ENCODE data around the gene SYNJ2BP. TPM values are rescaled to one million over a fixed set of nuclear protein-coding genes. Genes with fewer than 3 reads are reported as not detected.
A peak's percentile ranks its signal among the peaks of the same experiment; 100 is the strongest.

Gene SYNJ2BP
- total and polyA plus RNA-seq, 2 of the 13 experiments (the other 11 are each of a cell fraction or from before 2014, with no cell fraction given) = 18.1 to 28.6 TPM

- TF ChIP-seq HNF4A (CRISPR knock-in tag; IDR thresholded peaks at IDR 0.05) (0 out of 2 replicates have a peak, but pooled peaks have one; percentile 6), SIX4 (CRISPR knock-in tag; IDR thresholded peaks at IDR 0.05) (0 out of 2 replicates have a peak, but pooled peaks have one; percentile 19), NR1H2 (CRISPR knock-in tag; IDR thresholded peaks at IDR 0.05; ENCODE audit: borderline replicate concordance, low read depth) (no peak)
- CTCF ChIA-PET (ENCODE audit: low intra/inter-chr PET ratio, low total read pairs) = no interaction called here
- intact Hi-C loops (cut with micrococcal nuclease; ENCODE audit: unreplicated experiment) = loop anchor here (5.0 kb wide), 1 partner anchor 173 kb away; no protein-coding TSS in a partner anchor
These were observed 22.1 kb downstream of the SYNJ2BP start for GRCh38 chr14:70394674-70395306.

GRCh38 chr14:70392676-70393075 is 24.2 kb downstream of the SYNJ2BP start:
- no peak overlapping the region for H3K4me2 ChIP-seq (ENCODE audit: low read depth, low read length)
- no peaks in the 10 kb centered on the region for H3K27me3 ChIP-seq (ENCODE audit: control insufficient read depth in 1 of 2, insufficient read depth in 2 of 2, low read length in 2 of 2)
- peaks cover 25% of the 10 kb centered on the region for H3K4me1 ChIP-seq (ENCODE audit: insufficient read depth, low read length)
- ChIA-PET POLR2A (no interaction called here), CTCF (ENCODE audit: low intra/inter-chr PET ratio, low total read pairs) (no interaction called here)
- no peak for FAIRE-seq
- H4K20me1 ChIP-seq (ENCODE audit: insufficient read depth, low read length) = peaks cover 4% of the 10 kb centered on the region; the same call in 1 of the 2 replicates
- ATAC-seq = no peak
- no peak overlapping the region for H3K27ac ChIP-seq (ENCODE audit: extremely low read length, insufficient read depth, low read length)
- intact Hi-C loops (cut with micrococcal nuclease; ENCODE audit: unreplicated experiment) (no loop called here), in situ Hi-C loops (cut with HindIII; ENCODE audit: extremely low pct_ligation_motif_present, low pct_unique_long_range_greater_than_20kb) (no loop called here)
- TF ChIP-seq ZIK1 (CRISPR knock-in tag; IDR thresholded peaks at IDR 0.05; ENCODE audit: borderline replicate concordance, low read depth) = no peak
- no peak for TF ChIP-seq IRF9 (CRISPR knock-in tag; IDR thresholded peaks at IDR 0.05; ENCODE audit: borderline replicate concordance)
- TF ChIP-seq, protein P1, sequence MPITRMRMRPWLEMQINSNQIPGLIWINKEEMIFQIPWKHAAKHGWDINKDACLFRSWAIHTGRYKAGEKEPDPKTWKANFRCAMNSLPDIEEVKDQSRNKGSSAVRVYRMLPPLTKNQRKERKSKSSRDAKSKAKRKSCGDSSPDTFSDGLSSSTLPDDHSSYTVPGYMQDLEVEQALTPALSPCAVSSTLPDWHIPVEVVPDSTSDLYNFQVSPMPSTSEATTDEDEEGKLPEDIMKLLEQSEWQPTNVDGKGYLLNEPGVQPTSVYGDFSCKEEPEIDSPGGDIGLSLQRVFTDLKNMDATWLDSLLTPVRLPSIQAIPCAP (CRISPR knock-in tag; IDR thresholded peaks at IDR 0.05; ENCODE audit: low read depth) = no peak
- no peak for TF ChIP-seq SUZ12 (IDR thresholded peaks at IDR 0.05; ENCODE audit: low read depth, low read length)
- peaks cover 5% of the 10 kb centered on the region in 2 experiments; a peak in 3 of 5 replicates for H3K36me3 ChIP-seq (replicated peaks in 1 of 2; ENCODE audit: control insufficient read depth in 1 of 2, insufficient read depth in 2 of 2, low read length in 2 of 2)
- H3K9me3 ChIP-seq (ENCODE audit: low read length) = no peaks in the 10 kb centered on the region
- DNase-seq (ENCODE audit: low spot score) = no peak
- no peak overlapping the region for H3K9ac ChIP-seq (ENCODE audit: insufficient read depth, low read depth, low read length)
- 68% methylated on average over 3 of the region's 3 CpGs for WGBS (ENCODE audit: low lambda C conversion rate)
- no TSS peak for BruUV-seq (replicated peaks)
- no peak overlapping the region for H2AFZ ChIP-seq (ENCODE audit: low read length)
- H3K4me3 ChIP-seq (replicated peaks in 1 of 3; ENCODE audit: insufficient read depth in 1 of 3, low read depth in 2 of 3, low read length in 3 of 3) = no peak overlapping the region
- H3K79me2 ChIP-seq (ENCODE audit: insufficient read depth, low read length) = no peaks in the 10 kb centered on the region

More at GRCh38 chr14:70394674-70395306, 22.1 kb downstream of the SYNJ2BP start:
- peaks cover 33% of the 10 kb centered on the region for H3K4me1 ChIP-seq (ENCODE audit: insufficient read depth, low read length)
- H3K9me3 ChIP-seq (ENCODE audit: low read length) = no peaks in the 10 kb centered on the region
- no peak overlapping the region for H3K4me3 ChIP-seq (replicated peaks in 1 of 3; ENCODE audit: insufficient read depth in 1 of 3, low read depth in 2 of 3, low read length in 3 of 3)
- peak overlapping the region; percentile 38 for H3K27ac ChIP-seq (ENCODE audit: extremely low read length, insufficient read depth, low read length)
- H3K27me3 ChIP-seq (ENCODE audit: control insufficient read depth in 1 of 2, insufficient read depth in 2 of 2, low read length in 2 of 2) = no peaks in the 10 kb centered on the region
- POLR2A ChIA-PET = no interaction called here
- peaks cover 2 to 3% of the 10 kb centered on the region in 2 experiments; a peak in 2 of 5 replicates for H3K36me3 ChIP-seq (replicated peaks in 1 of 2; ENCODE audit: control insufficient read depth in 1 of 2, insufficient read depth in 2 of 2, low read length in 2 of 2)
- H3K79me2 ChIP-seq (ENCODE audit: insufficient read depth, low read length) = no peaks in the 10 kb centered on the region
- no peak for FAIRE-seq
- in situ Hi-C loops (cut with HindIII; ENCODE audit: extremely low pct_ligation_motif_present, low pct_unique_long_range_greater_than_20kb) = no loop called here
- ATAC-seq = no peak; the same call in 2 of the 3 replicates
- DNase-seq (ENCODE audit: low spot score) = peak; percentile 21
- no TSS peak for BruUV-seq (replicated peaks)
- H3K4me2 ChIP-seq (ENCODE audit: low read depth, low read length) = no peak overlapping the region
- H3K9ac ChIP-seq (ENCODE audit: insufficient read depth, low read depth, low read length) = no peak overlapping the region
- peaks cover 4% of the 10 kb centered on the region; the same call in 1 of the 2 replicates for H4K20me1 ChIP-seq (ENCODE audit: insufficient read depth, low read length)
- H2AFZ ChIP-seq (ENCODE audit: low read length) = no peak overlapping the region

All from HepG2 (cell line).